ENCODE results near the gene CYFIP2.
"Not testable (repeated sequence)": the region's sequence is repeated elsewhere in the genome, so short reads cannot be mapped to it uniquely, and the experiment has no call there.

The CYFIP2 gene

GRCh38 chr5:157265714-157266285 is at the start of gene CYFIP2:
TSS of gene CYFIP2 (plus strand) at chr5:157266123. CDS start at chr5:157285362, 19,239 bp downstream.
- no peak for DNase-seq (ENCODE audit: low read depth)

GRCh38 chr5:157216391-157217142 is 49.4 kb upstream of the CYFIP2 start:
- no peak for DNase-seq (ENCODE audit: low read depth)

GRCh38 chr5:157217289-157218024 is 48.5 kb upstream of the CYFIP2 start:
- DNase-seq (ENCODE audit: low read depth), result no peak

- no peak for DNase-seq (ENCODE audit: low read depth)
Observed at GRCh38 chr5:157219491-157220271, 46.2 kb upstream of the CYFIP2 start.

GRCh38 chr5:157221959-157222358 is 44.0 kb upstream of the CYFIP2 start:
- DNase-seq (ENCODE audit: low read depth), result no peak

- peak; percentile 34 for DNase-seq (ENCODE audit: low read depth)
Observed at GRCh38 chr5:157222506-157223230, 43.3 kb upstream of the CYFIP2 start.

GRCh38 chr5:157225469-157226422 is 40.2 kb upstream of the CYFIP2 start:
- DNase-seq (ENCODE audit: low read depth), result no peak

- no peak for DNase-seq (ENCODE audit: low read depth)
Observed at GRCh38 chr5:157230610-157231009, 35.3 kb upstream of the CYFIP2 start.

GRCh38 chr5:157232706-157233105 is 33.2 kb upstream of the CYFIP2 start:
- DNase-seq (ENCODE audit: low read depth), result no peak

- DNase-seq (ENCODE audit: low read depth), result no peak
Observed at GRCh38 chr5:157233515-157233914, 32.4 kb upstream of the CYFIP2 start.

- DNase-seq (ENCODE audit: low read depth), result no peak
Observed at GRCh38 chr5:157236423-157236822, 29.5 kb upstream of the CYFIP2 start.

GRCh38 chr5:157241483-157241882 is 24.4 kb upstream of the CYFIP2 start:
- DNase-seq (ENCODE audit: low read depth), result no peak

GRCh38 chr5:157244704-157245103 is 21.2 kb upstream of the CYFIP2 start:
- DNase-seq (ENCODE audit: low read depth), result not testable (repeated sequence)

- DNase-seq (ENCODE audit: low read depth), result no peak
Observed at GRCh38 chr5:157245476-157245875, 20.4 kb upstream of the CYFIP2 start.

GRCh38 chr5:157245886-157246285 is 20.0 kb upstream of the CYFIP2 start:
- no peak for DNase-seq (ENCODE audit: low read depth)

GRCh38 chr5:157247267-157247666 is 18.7 kb upstream of the CYFIP2 start:
- no peak for DNase-seq (ENCODE audit: low read depth)

GRCh38 chr5:157248821-157249470 is 17.0 kb upstream of the CYFIP2 start:
- DNase-seq (ENCODE audit: low read depth), result no peak

- DNase-seq (ENCODE audit: low read depth), result no peak
Observed at GRCh38 chr5:157252711-157253465, 13.0 kb upstream of the CYFIP2 start.

GRCh38 chr5:157253547-157253946 is 12.4 kb upstream of the CYFIP2 start:
- peak; percentile 49 for DNase-seq (ENCODE audit: low read depth)
